Testis (tissue), 3 donors: ENCODE data around the gene TMEM239. TPM values are rescaled to one million over a fixed set of nuclear protein-coding genes. Genes with fewer than 3 reads are reported as not detected.

Experiments
- DNase-seq: peaks from one replicate; pipeline ENCODE4 v3.0.0-alpha.2; 2019
- H3K27ac ChIP-seq, 2 donors: fragments of 200-600 bp; sonication (generic); one replicate each; pipeline ENCODE4 v1.5.1; 2019
- H3K27me3 ChIP-seq: fragments of 200-600 bp; sonication (generic); one replicate; pipeline ENCODE4 v1.5.1; 2019
- H3K36me3 ChIP-seq: fragments of 200-600 bp; sonication (generic); one replicate; pipeline ENCODE4 v1.5.1; 2017; ENCODE audit warnings: low read depth; ENCODE audit errors: missing control alignments
- H3K4me1 ChIP-seq: fragments of 200-600 bp; sonication (generic); one replicate; pipeline ENCODE4 v1.5.1; 2019
- H3K4me3 ChIP-seq, 2 donors: fragments of 200-600 bp; sonication (generic); one replicate each; pipeline ENCODE4 v1.5.1; 2017 to 2019
- H3K9me3 ChIP-seq: fragments of 200-600 bp; sonication (generic); one replicate; pipeline ENCODE4 v1.5.1; 2017
- CTCF ChIP-seq, 3 experiments: fragments of 450-650 bp in 2 of 3; fragments of 200-600 bp in 1 of 3; sonication (generic) in 1 of 3; IDR thresholded peaks; one replicate each; pipeline ENCODE4 v1.5.1; 2016 to 2019; ENCODE audit warnings: antibody characterized with exemption in 3 of 3, mild to moderate bottlenecking in 2 of 3, moderate library complexity in 1 of 3
- POLR2A ChIP-seq: fragments of 450-650 bp; IDR thresholded peaks from one replicate; pipeline ENCODE4 v1.6.1; 2017; ENCODE audit warnings: antibody characterized with exemption, mild to moderate bottlenecking, moderate library complexity
- WGBS, 2 donors: methylation state at CpG; one replicate each; pipeline ENCODE4 v1.1.5; 2018; 5-methylcytosine and 5-hydroxymethylcytosine counted together
- intact Hi-C: fragments of 100-400 bp; cut with DNase I; formaldehyde crosslinking; loops from one replicate; pipeline ENCODE4 v1.15.1; 2023; ENCODE audit warnings: low total_unique reads
- polyA plus RNA-seq: library from polyadenylated mRNA; stranded (reverse); fragments of 350-450 nt; fragmentation: Illumina TruSeq; extraction: RNeasy Lipid Tissue Mini Kit (QIAGEN cat#74804); gene quantifications from one replicate; pipeline ENCODE4 v1.2.3, GENCODE V29; 2014; ENCODE audit warnings: low read depth, low replicate concordance; ENCODE audit not compliant: insufficient read depth
- total RNA-seq, 2 donors: library from RNA; depleted of rRNA; stranded (reverse); fragments of >200 nt; gene quantifications; one replicate each; pipeline ENCODE4 v1.2.3, GENCODE V29; 2016

The TMEM239 gene
- total and polyA plus RNA-seq, 3 donors from 2014 or later, result 39.0 to 133 (median 77.3) TPM

GRCh38 chr20:2796011-2796660, 20.0 kb upstream of the TMEM239 start:
- Histone ChIP-seq H3K9me3 (no peaks in the 10 kb centered on the region), H3K27ac (no peak overlapping the region), H3K27me3 (no peaks in the 10 kb centered on the region), H3K4me1 (peaks cover 6% of the 10 kb centered on the region), H3K36me3 (no peaks in the 10 kb centered on the region), H3K4me3 (no peak overlapping the region)
- 89 to 93% methylated on average over 17 to 20 of the region's 20 CpGs for WGBS, 2 donors
- intact Hi-C loops, result no loop called here
- TF ChIP-seq POLR2A, result no peak
- no peak for TF ChIP-seq CTCF (IDR thresholded peaks at IDR 0.05)
- DNase-seq, result no peak

GRCh38 chr20:2797136-2797983, 18.8 kb upstream of the TMEM239 start:
- no peak overlapping the region for H3K27ac ChIP-seq
- H3K4me3 ChIP-seq, result no peak overlapping the region
- peaks cover 6% of the 10 kb centered on the region for H3K4me1 ChIP-seq
- H3K36me3 ChIP-seq, result no peaks in the 10 kb centered on the region
- TF ChIP-seq CTCF (IDR thresholded peaks at IDR 0.05), result no peak
- intact Hi-C loops, result no loop called here
- DNase-seq, result no peak
- H3K9me3 ChIP-seq, result no peaks in the 10 kb centered on the region
- H3K27me3 ChIP-seq, result no peaks in the 10 kb centered on the region
- WGBS, 2 donors, result 69 to 88% methylated on average over 7 to 16 of the region's 16 CpGs

- Histone ChIP-seq H3K27ac (no peak overlapping the region), H3K36me3 (no peaks in the 10 kb centered on the region), H3K27me3 (no peaks in the 10 kb centered on the region), H3K4me3 (no peak overlapping the region), H3K4me1 (peaks cover 6% of the 10 kb centered on the region), H3K9me3 (no peaks in the 10 kb centered on the region)
- intact Hi-C loops, result no loop called here
- 86 to 92% methylated on average over 6 to 18 of the region's 19 CpGs for WGBS, 2 donors
- TF ChIP-seq POLR2A (no peak), CTCF (IDR thresholded peaks at IDR 0.05) (no peak)
- DNase-seq, result no peak
Measured at GRCh38 chr20:2798095-2798805, 17.9 kb upstream of the TMEM239 start.

GRCh38 chr20:2798814-2799213, 17.4 kb upstream of the TMEM239 start:
- H3K4me3 ChIP-seq, result no peak overlapping the region
- no peak for DNase-seq
- no peaks in the 10 kb centered on the region for H3K36me3 ChIP-seq
- no peaks in the 10 kb centered on the region for H3K9me3 ChIP-seq
- no peaks in the 10 kb centered on the region for H3K27me3 ChIP-seq
- TF ChIP-seq CTCF (IDR thresholded peaks at IDR 0.05) (no peak), POLR2A (no peak)
- H3K27ac ChIP-seq, result no peak overlapping the region
- intact Hi-C loops, result no loop called here
- H3K4me1 ChIP-seq, result peaks cover 6% of the 10 kb centered on the region
- WGBS, 2 donors, result 71 to 86% methylated on average over 3 to 6 of the region's 6 CpGs
